NCI-H526 treated with DMSO at 0.1 percent for 48 hours (cell line): Measurements from ENCODE around the gene SH3BP2.
A peak's percentile ranks its signal among the peaks of the same experiment; 100 is the strongest.

Source experiments
- DNase-seq: peaks from one replicate; lab custom pipeline; 2025; lab: John Stamatoyannopoulos, UW

The SH3BP2 gene

DNA sequence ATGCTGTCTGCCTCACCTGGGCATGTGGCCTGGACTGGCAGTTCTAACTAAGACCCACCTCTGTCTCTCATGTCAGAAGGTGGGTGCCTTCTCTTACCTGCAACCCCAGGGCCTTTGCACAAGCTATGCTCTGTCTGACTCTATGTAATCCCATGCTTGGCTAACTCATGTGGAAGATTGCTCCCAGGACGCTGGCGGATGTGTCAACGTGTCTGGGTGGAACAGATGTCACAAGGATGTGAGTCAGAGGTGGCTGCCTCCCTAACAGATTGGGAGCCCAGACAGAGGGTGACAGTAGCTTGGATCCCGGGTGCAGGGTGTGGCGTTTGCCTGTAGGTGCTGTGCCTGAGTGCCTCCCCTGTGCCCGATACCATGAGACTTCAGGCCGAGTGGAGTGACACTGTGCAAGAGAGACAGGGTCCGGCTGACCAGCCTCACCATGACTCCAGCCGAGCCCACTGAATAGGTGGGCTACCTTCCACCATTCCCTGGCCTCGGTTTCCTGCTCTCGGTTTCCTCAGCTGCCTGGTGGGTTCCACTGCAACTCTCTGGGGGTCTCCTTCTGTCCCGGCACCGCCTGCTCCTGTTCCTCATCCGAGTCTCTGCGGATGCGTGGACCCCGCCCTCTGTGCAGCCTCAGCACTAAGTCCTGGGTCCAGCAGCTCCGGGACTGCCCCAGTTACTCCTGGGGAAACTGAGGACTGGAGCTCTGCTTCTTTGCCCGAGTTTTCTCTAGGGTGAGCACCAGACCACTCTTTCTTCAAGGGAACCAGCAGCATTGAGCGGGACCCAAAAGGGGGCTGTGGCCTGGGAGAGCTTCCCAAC is 11.0 kb downstream of the SH3BP2 start:
- DNase-seq: no peak

DNA sequence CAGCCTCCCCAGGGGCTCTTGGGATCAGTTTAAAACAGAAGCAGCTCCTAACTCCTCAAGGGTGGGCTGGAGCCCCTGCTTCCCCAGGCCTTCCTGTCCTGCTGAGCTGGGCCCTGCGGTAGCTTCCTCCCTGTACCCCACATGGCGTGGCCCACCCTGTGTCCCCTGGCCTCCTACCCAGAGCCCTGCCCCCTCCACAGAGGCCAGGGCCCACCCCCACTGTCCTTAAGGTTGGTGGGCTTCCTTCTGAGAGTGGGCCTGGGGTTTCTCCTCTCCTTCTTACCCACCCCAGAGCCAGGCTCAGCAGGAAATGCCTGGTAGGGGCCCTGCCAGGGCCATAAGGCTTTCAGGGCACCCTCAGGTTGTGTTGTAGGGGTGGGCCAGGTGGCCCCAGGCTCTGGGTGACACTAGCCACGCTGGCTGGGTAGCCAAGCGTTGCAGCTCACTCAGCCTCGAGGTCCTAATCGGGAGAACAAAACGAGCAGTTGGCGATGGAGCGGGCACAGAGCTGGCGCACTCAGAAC is 11.6 kb downstream of the SH3BP2 start:
- no peak for DNase-seq

DNA sequence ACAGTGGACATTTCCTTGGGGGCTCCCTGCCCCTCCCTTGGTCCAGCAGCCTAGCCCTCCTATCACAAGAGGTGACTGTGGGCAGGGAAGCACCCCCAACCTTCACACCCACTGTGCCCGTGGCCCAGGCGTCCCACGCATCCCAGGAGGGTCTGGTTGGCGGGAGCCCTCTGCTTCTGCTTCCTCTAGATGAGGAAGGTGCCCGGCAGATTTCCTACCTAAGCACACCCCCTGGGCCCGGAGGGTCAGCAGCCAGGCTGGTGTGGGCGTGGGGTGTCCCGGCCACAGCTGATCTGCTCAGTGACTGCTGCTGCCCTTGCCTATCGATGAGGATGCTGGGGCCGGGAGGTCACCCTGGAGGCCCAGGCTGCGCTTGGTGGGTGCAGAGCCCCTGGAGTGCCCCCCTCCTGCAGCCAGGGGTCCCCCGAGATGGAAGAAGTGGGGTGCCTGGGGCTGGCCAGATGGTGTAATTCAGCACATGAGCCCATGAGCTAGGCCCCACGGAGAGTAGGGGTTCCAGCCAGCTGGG is 12.2 kb downstream of the SH3BP2 start:
- no peak for DNase-seq

DNA sequence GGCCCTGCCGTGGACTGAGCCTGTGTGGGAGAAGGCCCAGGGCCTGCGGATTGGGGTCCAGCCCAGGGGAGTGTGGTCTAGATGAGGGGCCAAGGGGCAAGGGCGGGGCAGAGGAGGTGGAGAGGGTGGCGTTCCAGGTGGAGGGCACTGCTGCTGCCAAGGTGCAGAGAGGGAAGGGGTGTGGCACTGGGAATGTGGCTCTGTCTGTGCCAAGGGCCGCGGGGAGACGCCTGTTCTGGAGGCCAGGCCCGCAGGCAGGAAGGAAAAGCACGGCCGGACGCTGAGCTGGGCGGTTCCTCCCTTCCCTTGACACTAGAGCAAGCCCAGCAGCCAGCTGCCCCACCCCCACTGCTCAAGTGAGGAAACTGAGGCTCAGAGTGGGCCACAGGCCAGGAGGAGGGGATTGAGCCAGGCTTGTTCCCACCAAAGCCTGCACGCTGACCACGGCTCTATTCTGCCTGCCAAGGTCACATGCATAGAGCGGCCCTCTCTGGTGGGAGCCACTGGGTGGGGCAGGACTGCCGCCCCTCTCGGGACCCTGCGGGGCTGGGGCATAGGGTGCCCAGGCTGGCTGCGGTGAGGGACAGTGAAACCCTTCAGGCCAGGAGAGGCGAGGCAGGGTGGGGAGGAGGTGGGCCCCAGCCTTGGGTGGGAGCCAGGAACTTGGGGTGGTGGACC is 13.0 kb downstream of the SH3BP2 start:
- no peak for DNase-seq

DNA sequence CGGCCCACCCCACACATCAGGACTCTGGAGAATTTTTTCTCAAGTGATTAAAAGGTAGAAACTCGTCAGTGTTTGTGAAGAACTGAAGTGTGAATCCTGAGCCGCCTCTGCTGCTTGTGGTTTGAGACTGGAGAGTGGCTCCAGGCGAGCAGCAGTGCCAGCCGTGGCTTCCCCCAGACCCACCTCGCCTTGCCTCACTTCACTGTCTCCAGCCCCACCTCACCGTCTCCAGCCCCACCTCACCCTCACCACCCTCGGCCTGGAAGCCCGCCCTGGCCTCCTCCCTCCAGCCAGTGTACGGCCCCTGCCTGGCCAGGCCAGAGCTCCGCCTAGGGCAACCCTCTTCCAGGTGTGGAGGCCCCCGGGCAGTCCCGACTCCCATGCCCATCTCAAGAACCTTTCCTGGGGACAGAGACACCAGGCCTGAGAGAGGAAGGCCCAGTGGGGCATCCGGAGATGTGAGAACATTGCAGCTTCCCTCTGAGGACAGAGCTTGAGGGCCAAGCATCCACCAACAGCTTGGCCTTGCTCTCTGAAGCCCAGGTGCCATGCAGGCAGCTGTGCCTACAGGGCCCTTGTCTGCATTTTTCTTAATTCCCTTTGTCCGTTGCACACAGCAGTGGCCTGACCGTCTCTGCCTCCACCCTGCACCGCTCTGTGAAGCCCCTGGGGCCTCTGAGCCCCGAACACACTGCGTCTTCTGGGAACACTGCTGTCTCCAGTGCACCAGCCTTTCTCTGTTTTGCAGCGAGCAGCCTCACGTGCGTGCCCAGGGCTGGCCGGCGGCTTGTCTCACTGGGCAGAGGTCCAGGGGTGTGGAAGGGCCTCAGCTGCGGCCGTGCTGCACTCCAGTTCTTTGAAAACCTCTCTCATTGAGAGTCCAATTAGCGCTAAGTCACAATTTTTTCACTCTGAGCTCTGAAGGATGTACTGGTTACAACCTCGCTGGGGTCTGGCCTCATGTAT is 13.8 kb downstream of the SH3BP2 start:
- no peak for DNase-seq

DNA sequence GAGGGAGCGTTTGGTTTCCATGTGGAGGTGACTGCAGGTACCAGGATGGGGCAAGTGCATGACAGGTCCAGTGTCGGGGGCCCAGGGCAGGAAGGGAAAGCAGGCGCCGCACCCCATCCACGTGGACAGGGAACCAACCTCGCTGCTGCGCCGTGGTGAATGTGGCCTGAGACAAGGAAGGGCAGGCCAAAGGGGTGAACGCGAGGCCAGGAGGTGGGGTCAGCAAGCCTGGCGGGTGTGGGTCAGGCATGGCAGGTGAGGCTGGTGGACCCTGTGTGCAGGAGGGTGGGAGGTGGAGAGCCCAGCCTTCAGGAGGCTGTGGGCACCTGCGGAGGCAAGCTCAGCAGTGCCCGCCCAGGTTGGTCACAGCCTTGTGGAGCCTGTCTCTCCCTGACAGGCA is 14.7 kb downstream of the SH3BP2 start:
- DNase-seq: no peak

DNA sequence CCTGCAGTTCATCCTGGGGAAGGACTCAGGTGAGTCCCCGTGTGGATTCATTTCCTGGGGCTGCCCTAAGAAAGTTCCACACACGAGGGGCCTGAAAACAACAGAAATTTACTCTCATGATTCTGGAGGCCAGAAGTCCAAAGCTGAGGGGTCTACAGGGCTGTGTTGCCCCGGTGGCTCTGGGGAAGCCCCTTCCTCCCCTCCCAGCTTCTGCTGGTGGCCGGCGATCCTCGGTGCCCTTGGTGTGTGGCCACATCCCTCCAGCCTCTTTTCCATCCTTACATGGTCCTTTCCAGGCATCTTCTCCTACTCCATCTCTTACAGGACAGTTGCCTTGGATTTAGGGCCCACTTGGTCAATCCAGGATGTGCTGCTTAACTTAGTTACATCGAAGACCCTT is 15.1 kb downstream of the SH3BP2 start:
- no peak for DNase-seq

DNA sequence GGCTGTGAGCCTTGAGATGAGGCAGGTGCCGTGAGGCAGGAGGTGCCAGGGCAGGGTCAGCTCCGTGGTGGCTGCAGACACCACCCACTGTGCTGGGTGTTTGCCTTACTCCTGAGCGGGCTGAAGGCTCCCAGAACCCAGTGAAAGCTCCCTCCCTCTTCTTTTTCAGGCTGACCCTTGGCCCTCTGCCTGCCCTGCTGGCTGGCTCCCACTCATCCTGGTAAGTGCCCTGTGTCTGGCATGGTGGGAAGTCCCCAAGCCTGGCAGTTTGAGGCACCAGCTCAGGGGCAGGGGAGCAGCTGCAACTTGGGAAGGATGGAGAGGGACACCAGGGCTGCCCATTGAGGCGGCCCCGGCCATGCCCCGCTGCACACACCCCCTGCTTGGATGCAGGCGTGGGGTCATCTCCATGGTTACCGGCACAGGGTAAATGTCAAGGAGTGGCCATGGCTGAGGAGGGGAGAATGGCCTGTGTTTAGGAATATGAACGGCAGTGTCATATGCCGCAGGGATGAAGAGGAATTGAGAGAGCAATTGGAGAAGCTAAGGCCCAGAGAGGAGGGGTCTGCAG is 16.8 kb downstream of the SH3BP2 start:
- no peak for DNase-seq

DNA sequence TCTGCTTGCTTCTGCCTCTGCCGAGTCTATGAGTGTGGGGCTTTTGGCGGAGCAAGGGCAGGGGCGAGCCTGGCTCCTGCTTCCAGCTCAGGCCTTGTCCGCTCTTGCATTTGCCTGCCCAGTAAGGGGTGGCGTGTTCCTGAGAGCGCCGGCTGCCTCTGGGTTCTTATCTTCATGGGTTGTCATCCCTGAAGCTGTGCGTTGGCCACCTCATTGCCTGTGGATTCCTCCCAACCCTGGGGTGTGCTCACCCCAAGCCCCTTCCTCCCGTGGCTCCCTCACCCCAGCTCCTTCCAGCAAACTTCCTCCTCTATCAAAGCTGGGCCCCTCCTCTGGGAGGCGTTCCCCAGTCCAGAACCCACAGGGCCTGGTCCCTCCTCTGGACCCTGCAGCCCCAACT is 17.5 kb downstream of the SH3BP2 start:
- DNase-seq: no peak

DNA sequence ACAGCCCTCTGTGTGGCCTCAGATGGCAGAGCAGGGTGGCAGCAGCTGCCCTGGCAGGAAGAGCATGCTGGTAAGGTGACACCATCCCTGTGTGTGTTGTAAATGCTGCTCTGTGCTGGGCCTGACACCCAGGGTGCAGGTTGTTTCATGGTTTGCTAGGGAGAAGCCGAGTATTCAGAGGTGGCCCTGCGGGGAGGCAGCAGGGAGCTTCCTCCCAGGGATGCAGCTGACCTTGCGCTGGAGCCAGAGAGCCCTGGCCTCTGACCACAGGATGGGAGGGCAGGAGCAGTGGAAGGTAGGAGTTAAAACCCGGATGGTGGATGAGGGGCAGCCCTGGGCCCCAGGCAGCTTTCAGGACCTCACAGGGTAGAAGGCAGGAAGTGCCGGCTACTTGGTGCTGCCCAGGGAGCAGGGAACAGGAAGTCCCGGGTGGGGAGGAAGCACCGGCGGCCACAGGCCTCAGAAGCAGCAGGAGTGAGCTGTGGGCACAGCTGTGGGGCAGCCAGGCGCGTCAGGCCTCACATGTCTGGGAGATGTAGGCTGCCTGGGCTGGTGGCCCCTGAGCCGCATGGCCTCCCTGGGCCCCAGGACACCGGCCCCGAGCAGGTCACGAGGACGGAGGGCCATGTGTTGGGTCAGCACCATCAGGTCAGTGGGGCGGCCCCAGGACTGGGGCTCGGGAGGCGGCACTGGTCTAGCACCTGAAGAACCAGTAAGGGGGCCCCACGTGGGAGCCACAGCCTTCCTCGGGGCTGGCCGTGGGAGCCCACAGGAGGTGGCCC is 19.1 kb downstream of the SH3BP2 start:
- no peak for DNase-seq

DNA sequence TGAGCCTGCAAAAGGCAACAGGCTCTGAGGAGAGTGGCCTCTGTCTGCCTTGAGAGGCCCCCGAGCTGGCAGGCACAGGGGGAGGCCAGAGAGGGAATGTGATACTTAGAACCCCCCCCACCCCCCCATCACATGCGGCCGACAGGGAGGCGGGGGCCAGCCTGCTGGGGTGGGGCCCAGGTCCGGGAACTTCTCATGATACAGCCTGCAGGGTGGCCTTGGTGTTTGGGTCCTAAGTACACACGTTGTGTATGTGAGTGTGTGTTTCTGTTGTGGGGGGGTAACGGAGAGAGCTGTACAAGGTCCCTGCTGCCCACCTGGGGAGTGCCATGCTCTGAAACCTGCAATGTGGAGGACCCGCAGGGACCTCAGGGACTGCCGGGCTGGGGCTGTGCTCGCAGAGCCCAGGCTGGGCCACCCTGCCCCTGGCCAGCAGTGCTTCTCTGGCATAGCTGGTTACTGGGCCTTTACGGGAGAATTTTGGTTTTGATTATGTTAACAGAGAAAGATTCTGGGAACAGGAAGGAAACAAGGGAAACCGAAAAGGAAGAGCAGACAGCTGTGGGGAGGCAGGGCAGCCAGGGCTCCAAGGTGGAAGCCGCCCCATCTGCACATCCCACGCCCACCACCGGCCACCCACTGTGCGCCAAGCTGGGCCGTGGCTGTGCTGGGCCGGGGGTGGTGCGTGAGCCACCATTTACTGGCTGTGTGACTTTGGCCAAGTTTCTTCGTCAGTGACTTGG is 19.9 kb downstream of the SH3BP2 start:
- DNase-seq: no peak

DNA sequence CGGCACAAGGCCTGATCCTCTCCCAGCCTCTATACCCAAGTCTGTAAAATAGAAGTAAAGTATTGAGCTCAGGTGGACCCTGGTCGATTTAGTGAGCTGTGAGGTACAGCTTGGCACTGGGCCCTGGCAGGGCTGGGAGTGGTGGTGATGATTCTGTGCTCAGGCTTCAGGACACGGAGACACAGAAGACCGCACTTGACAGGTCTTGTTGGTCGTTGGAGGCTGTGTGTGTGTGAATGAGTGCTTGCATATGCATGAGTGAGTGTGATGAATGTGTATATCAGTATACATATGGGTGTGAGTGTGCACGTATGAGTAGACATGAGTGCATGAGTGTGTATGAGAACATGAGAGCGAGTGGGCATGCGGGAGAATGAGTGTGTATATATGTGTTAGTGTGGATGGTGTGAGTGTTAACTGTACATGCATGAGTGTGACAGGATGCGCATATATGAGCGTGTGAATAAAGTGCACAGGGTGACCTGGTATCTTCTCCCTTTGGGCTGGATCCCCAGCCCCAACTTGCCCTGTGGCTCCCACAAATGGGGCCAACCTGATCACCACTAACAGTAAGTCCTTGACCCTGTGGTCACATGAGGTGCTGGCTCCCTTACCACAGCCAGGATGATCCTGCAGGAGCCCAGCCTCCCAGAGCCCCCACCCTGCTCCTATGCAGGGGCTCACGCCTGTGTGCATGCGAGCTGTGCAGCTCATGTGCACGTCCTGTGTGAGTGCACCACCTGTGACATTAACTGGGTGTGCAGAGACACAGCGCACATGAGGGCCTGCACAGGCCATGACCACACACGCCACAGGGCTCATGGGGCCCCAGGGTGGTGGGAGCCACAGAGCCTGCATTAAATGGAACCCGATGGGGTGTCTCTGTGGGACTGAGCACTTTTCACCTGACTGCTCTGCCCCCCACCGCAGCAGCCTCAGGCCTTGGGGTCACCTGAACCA is 20.8 kb downstream of the SH3BP2 start:
- no peak for DNase-seq

DNA sequence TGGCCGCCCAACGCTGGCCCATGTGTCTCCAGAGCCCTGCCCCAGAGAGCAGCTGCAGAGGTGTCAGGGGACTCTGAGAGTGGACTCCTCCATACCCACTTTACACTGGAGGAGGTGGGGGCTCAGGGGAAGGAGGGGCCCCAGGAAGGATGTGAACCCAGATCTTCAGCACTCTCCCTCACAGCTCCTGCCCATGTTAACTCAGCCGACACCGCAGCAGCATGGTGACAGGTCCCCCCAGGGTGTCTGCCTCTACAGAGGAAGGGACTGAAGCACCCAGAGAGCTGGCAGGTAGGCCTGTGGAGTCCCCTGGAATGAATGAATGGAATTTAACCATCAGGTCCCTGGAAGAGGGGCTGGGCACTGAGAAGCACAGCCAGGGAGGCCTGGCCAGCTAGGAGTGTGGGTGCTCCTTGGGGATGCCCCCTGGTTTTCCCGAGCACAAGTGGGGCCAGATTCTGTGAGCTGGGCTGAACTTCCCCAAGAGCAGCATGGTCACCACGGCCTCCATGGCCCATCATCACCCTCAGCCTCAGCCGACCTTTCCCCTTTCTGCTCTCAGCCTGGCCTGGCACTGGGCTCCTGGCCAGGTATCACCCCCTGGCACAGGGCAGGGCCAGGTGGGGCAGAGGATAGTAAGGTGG is 21.9 kb downstream of the SH3BP2 start:
- no peak for DNase-seq

DNA sequence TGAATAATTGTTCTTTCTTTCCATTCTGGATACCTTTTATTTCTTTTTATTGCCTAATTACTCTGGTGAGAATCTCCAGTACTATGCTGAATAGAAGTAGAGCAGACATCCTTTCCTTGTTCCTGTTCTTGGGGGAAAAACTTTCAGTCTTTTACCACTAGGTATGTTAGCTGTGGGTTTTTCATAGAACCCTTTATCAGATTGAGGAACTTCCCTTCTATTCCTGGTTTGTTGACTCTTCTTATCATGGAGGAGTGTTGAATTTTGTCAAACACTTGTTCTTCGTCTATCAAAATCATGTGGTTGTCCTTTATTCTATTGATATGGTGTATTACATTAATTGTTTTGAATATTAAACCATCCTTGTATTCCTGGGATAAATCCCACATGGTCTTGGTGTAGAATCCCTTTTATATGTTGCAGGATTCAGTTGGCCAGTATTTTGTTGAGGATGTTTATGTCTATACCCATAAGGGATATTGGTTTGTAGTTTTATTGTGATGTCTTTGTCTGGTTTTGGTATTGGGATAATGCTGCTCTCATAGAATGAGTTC is 23.6 kb downstream of the SH3BP2 start:
- DNase-seq: no peak

DNA sequence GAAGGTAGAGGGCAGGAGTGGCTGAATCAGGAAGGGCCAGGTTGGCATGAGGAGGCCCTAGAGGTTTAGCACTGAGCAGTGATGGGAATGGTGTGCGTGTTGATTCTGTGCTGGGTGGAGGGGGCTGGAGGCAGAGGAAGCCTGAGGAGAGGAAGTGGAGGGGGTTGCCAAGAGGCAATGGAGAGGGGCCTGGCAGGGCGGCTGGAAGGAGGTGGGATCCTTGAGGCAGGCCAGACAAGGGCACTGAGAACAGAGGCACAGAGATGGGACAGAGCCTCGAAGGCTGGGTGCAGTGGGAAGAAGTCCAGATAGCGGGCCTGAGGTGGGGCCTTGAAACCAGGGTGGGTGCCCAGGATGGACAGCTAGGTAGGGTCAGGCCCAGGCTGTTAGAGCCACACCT is 24.3 kb downstream of the SH3BP2 start:
- DNase-seq: no peak

DNA sequence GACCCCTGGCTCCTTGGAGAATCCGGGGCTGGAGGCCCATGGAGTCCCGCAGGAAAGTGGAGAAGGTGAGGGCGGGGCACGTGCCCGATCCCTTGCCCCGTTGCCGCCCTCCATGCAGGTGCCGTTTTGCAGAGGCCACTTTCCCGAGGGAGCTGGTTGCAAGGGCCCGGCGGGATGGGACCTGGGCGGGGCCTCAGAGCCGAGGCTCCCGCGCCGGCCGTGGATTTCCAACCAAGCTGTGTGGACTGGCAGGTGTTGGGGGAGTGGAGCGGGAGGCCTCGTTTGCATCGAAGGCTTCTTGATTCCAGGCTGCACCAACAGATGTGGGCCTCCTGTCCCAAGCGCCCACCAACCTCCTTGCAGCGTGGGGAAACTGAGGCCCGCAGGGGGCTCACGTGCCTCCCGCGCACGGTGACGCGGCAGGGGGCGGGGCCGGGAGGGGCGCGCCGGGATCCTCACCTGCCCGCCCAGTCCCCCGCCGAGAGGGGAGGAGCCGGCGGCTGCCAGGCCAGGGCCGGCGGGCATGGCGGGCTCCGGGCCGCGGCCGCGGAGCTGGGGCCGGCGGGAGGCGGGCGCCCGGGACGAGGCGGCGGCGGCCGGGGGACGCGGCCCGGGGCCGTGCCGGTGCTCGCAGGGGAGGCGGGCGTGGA is 24.9 kb downstream of the SH3BP2 start:
- DNase-seq: peak; percentile 48

DNA sequence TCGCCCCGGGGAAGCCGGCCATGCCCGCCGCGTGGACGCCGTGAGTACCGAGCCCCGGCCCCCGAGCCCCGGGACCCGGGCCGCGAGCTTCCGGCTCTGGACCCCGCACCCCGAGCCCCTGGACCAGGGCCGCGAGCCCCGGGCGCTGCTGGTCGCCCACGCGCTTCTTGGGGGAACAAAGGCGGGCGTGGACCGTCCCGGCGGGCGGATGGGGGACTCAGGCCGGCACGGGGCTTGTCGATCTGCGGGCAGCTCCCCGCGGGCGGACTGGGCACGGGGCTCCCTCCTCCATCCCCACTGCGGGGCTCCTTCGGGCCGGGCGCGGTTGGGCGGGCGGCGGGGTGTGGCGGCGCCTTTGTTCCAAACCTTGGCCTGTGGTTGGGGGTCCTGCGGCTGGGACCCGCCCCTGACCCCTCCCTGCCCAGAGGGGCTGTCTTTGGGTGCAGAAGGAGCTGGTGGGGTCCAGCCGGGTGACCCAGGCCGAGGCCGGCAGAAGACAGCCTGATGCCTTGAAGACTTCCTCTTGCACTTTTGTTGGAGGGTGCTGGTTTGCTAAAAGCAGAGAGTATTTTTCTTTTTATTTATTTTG is 25.6 kb downstream of the SH3BP2 start:
- DNase-seq: no peak
